ENCODE data around the gene WFIKKN2. TPM values are rescaled to one million over a fixed set of nuclear protein-coding genes. Genes with fewer than 3 reads are reported as not detected.

Gene WFIKKN2
- total and polyA plus RNA-seq, 2 of the 4 experiments (the other 2 are of a cell fraction): 0.02 TPM; not detected in 1

- Histone ChIP-seq H3K4me2 (ENCODE audit: low read depth, low read length) (no peak overlapping the region), H3K4me3 (ENCODE audit: insufficient read depth, low read depth, low read length) (no peak overlapping the region), H3K9ac (ENCODE audit: low read depth, low read length) (no peak overlapping the region), H2BK20ac (ENCODE audit: low read depth, low read length) (no peak overlapping the region), H3K4me1 (ENCODE audit: control insufficient read depth, insufficient read depth, low read length) (no peaks in the 10 kb centered on the region), H2BK5ac (ENCODE audit: low read depth, low read length, poor library complexity, severe bottlenecking) (no peak overlapping the region), H4K20me1 (ENCODE audit: insufficient read depth, low read length) (no peaks in the 10 kb centered on the region; the same call in 1 of the 2 replicates), H2AFZ (replicated peaks; ENCODE audit: low read length, poor library complexity) (no peak overlapping the region), H2AK5ac (ENCODE audit: low read depth, low read length) (no peak overlapping the region), H3K14ac (replicated peaks; ENCODE audit: low read depth, low read length) (no peak overlapping the region), H3K27ac (ENCODE audit: insufficient read depth, low read length) (no peak overlapping the region), H3K18ac (ENCODE audit: low read depth, low read length) (no peak overlapping the region), H4K8ac (ENCODE audit: low read depth in 2 of 2, low read length in 2 of 2) (no peak overlapping the region), H3K56ac (ENCODE audit: extremely low read depth, insufficient read depth, low read length) (no peak overlapping the region), H4K5ac (ENCODE audit: low read depth, low read length) (no peak overlapping the region), H3K23ac (ENCODE audit: low read depth, low read length) (no peak overlapping the region), H4K91ac (ENCODE audit: insufficient read depth, low read depth, low read length) (no peak overlapping the region), H3K27me3 (ENCODE audit: control insufficient read depth, insufficient read depth, low read length) (peaks cover 9% of the 10 kb centered on the region), H2AK9ac (replicated peaks; ENCODE audit: low read depth, low read length, poor library complexity) (no peak overlapping the region), H3K4ac (ENCODE audit: low read depth, low read length) (no peak overlapping the region), H2BK120ac (ENCODE audit: low read depth, low read length) (no peak overlapping the region), H3K9me1 (ENCODE audit: insufficient read depth, low read length) (no peaks in the 10 kb centered on the region), H3K9me3 (ENCODE audit: control insufficient read depth, insufficient read depth, low read length) (no peaks in the 10 kb centered on the region), H3K79me1 (ENCODE audit: low read depth in 1 of 2, low read length in 2 of 2) (no peaks in the 10 kb centered on the region), H3K36me3 (ENCODE audit: control insufficient read depth, insufficient read depth, low read length) (no peaks in the 10 kb centered on the region), H2BK15ac (ENCODE audit: low read depth, low read length) (no peak overlapping the region)
- no peak for DNase-seq
- in situ Hi-C loops (cut with MboI; ENCODE audit: low sequenced_read_pairs): no loop called here
- no TSS peak for BruUV-seq (replicated peaks)
- dilution Hi-C loops (cut with HindIII; ENCODE audit: low sequenced_read_pairs, unreplicated experiment): no loop called here
- CTCF ChIA-PET: no interaction called here
- POLR2A ChIA-PET (ENCODE audit: unreplicated experiment): no interaction called here
- intact Hi-C loops (cut with micrococcal nuclease): no loop called here
- TF ChIP-seq RAD21 (IDR thresholded peaks at IDR 0.05; ENCODE audit: low read length): no peak
- TF ChIP-seq CTCF (conservative IDR thresholded peaks at IDR 0.05; ENCODE audit: low read depth, low read length): no peak
- no peak for TF ChIP-seq SMC3 (IDR thresholded peaks at IDR 0.05; ENCODE audit: low read depth, low read length)
- TF ChIP-seq FOS (IDR thresholded peaks at IDR 0.05; ENCODE audit: low read depth, low read length): no peak
- TF ChIP-seq NFE2L2 (IDR thresholded peaks at IDR 0.05; ENCODE audit: low read depth, low read length): no peak
- TF ChIP-seq USF2 (IDR thresholded peaks at IDR 0.05; ENCODE audit: low read depth, low read length): no peak
- no peak for TF ChIP-seq MAZ (IDR thresholded peaks at IDR 0.05; ENCODE audit: borderline replicate concordance, low read depth, low read length)
- no peak for TF ChIP-seq CHD1 (IDR thresholded peaks at IDR 0.05; ENCODE audit: low read depth, low read length)
- no peak for TF ChIP-seq MXI1 (IDR thresholded peaks at IDR 0.05; ENCODE audit: borderline replicate concordance, low read depth, low read length)
- TF ChIP-seq RFX5 (IDR thresholded peaks at IDR 0.05; ENCODE audit: low read depth, low read length): no peak
- TF ChIP-seq MAFK (IDR thresholded peaks at IDR 0.05; ENCODE audit: low read depth, low read length): no peak
- no peak for TF ChIP-seq RCOR1 (IDR thresholded peaks at IDR 0.05; ENCODE audit: insufficient replicate concordance, low read length)
- TF ChIP-seq BHLHE40 (IDR thresholded peaks at IDR 0.05; ENCODE audit: low read depth, low read length): no peak
- no peak for ATAC-seq (ENCODE audit: low read depth)
- WGBS, 2 experiments (ENCODE audit: extremely low coverage in 2 of 2, insufficient read length in 1 of 2): no CpG with 5 or more reads among the region's 2 CpGs
These were observed 36.5 kb downstream of the WFIKKN2 start for GRCh38 chr17:50871898-50872297.

All from IMR-90 (cell line).